Raji (cell line): Measurements from ENCODE around the gene HPCAL1.

Experiments
- POLR2A ChIP-seq: IDR thresholded peaks from 2 replicates; pipeline ENCODE4 v1.6.1; 2011; ENCODE audit warnings: low read depth, low read length, control low read depth; ENCODE audit not compliant: insufficient read depth

The HPCAL1 gene

DNA sequence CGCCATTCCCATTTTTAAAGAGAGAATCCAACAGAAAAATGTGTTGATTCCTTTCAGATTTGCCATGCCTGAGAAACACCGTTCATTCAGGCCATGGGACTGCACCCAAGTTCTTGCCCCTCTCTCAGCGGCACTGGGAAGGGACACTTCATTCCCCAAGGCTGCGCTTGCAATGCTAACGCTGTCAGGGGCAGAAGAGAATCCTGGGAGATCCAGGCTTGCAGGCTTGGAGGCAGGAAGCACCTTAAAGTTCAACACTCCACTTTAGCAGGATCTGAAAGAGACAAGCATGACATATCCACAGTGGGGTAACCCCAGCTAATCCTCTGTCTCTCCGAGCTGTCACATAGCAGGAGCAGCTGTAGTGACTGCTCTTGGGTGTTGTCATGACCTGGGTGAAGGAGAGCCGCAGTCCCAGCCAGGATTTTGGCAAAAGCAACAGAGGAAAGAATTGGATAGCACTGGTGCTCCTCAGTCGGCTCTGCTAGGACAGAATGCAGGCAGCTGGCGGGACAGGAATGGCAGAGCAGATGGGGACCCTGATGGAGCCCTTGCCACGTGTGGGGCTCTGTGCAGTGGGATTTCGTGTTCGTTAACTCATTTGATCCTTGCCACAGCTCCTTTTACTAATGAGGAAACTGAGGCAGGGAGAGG is 167.4 kb downstream of the HPCAL1 start:
- TF ChIP-seq POLR2A = no peak

DNA sequence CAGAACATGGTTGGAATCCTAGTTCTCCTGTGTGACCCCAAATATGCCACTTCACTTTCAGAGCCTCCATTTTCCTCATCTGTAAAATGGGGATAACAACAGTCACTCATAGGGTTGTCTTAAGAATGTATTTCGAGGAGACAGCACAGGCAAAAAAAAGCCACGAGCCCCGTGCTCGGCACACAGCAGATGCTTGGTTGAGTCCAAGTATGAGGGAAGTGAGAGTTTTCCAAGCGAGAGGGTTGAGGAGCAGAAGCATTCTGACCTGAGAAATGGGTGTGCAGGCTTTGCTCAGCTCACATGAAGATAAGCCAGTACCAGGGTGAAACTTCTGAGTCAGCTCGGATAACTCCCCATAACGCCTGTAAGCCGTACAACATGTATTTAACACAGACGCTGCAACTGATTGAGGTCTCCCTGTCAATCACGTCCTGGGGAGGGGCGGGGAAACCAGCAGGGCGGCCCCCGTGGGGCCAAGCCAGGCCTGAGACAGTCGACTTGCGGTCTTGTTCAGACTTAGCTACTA is 168.4 kb downstream of the HPCAL1 start:
- no peak for TF ChIP-seq POLR2A

- TF ChIP-seq POLR2A = no peak
These were observed 169.3 kb downstream of the HPCAL1 start for GRCh38 chr2:10471955-10472354.

DNA sequence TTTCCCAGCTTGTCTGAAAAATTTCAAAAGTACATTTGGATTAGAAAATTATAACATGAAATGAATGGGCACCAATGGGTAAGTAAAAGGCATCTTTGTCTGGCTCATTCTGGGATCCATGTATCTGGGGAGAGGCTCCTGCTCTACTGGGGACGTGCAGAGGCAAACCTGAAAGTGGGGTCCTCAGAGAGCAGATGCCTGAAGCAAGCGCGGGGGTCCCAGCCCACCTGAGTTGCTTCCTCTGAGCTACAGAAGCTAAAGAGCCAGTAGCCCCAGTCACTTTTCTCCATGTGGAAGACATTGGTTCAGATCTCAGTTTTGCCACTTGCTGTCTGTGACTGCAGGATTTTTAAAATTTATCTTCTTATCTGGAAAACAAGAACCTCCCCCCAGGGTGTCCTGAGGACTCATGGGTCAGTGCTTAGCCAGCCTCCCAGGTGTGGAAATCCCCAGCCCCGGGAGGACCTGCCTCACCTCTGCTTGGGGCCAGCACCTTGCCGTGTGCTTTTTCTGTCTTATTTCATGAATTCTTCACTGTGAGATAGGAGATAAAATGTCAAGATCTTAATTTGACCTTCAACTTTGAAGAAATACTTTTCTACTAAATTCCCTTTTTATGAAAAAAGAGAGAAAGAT is 170.5 kb downstream of the HPCAL1 start:
- TF ChIP-seq POLR2A = no peak

- no peak for TF ChIP-seq POLR2A
These were observed 172.6 kb downstream of the HPCAL1 start for GRCh38 chr2:10475221-10475722.

DNA sequence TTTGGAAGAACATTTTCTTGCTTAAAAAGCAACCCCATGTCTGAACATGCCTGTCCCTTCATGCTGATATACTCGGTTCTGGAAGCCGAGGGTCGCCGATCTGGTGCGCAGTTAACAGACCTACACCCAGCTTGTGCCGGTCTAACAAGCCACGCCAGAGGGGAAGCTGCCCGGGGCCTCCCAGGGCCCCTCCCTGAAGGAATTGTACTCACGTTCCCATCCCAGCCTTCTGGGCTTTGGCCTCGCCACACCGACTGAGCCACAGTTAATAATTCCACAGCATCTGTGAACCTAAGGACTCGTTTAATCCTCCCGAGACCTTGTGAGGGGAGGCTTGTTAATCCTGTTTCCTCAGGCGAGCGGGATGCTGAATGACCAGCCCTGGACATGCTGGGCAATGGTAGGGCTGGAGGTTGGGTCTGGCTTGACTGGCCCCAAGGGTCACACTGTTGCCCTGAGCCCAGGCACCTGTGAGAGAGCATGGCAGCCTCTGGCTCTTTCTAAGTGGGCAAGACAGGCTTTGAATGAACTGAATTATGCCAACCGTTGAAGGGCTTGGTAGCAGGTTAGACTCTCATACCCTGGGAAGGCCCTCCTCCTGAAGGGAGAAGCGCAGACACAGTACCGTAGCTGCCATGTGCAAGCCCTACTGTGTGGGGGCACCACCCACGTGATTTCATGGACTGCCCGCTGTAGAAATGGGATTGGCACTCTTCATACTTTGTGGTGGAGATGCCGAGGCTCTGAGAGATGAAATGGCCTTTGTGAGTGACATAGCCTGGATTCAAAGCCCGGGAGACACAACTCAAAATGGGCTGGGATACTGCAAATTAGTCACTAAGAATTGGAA is 173.3 kb downstream of the HPCAL1 start:
- no peak for TF ChIP-seq POLR2A

GRCh38 chr2:10476723-10477442 is 174.2 kb downstream of the HPCAL1 start:
- TF ChIP-seq POLR2A = no peak
